HepG2 (cell line): ENCODE data around the gene ADAMTS8. TPM values are rescaled to one million over a fixed set of nuclear protein-coding genes. Genes with fewer than 3 reads are reported as not detected.

Experiments
- ATAC-seq: fragments of 200-7000 bp; cut with Tn5 transposase; 3 replicates; pipeline ENCODE4 v1.9.1; 2020; ENCODE audit warnings: mild to moderate bottlenecking, moderate library complexity
- BruUV-seq: library from RNA; stranded (reverse); fragments of 400-500 nt; replicated peaks from 2 replicates; lab custom pipeline; 2021; lab: Mats Ljungman, UMichigan
- CTCF ChIA-PET: fragments of 300-600 bp; formaldehyde crosslinking; extraction: SDS; loops from one replicate; lab custom pipeline; 2021; ENCODE audit warnings: low total read pairs, inconsistent platforms, low intra/inter-chr PET ratio; lab: Yijun Ruan, JAX
- POLR2A ChIA-PET: fragments of 350-600 bp; sonication (Branson Sonifier 250); formaldehyde crosslinking; loops from one replicate; lab custom pipeline; 2020; ENCODE audit warnings: antibody characterized with exemption, inconsistent platforms; lab: Yijun Ruan, JAX
- DNase-seq: peaks from one replicate; pipeline ENCODE4 v3.0.0-alpha.2; 2015; ENCODE audit warnings: low spot score
- FAIRE-seq: peaks from 3 replicates; lab custom pipeline; 2011; peaks lifted over from hg19 to GRCh38; lab: Jason Lieb, UNC
- H2AFZ ChIP-seq: one replicate; pipeline ENCODE4 v1.6.1; 2011; ENCODE audit warnings: low read length, inconsistent platforms
- H3K27ac ChIP-seq: fragments of 300-600 bp; 3 replicates; pipeline ENCODE4 v1.8.0; 2011; ENCODE audit warnings: mixed run types, mild to moderate bottlenecking, mixed read lengths, low read length, inconsistent platforms; ENCODE audit not compliant: insufficient read depth; ENCODE audit errors: extremely low read length
- H3K27me3 ChIP-seq, 2 experiments: fragments of 200-600 bp in 1 of 2; 2 replicates in 1 of 2; 3 replicates in 1 of 2; pipeline versions ENCODE4 v1.6.0 to v1.8.0; 2011; ENCODE audit warnings: low read length in 2 of 2, mild to moderate bottlenecking in 2 of 2, moderate library complexity in 2 of 2, inconsistent platforms in 1 of 2; ENCODE audit not compliant: insufficient read depth in 2 of 2, control insufficient read depth in 1 of 2
- H3K36me3 ChIP-seq, 2 experiments: fragments of 200-600 bp in 1 of 2; replicated peaks in 1 of 2; 2 replicates in 1 of 2; 3 replicates in 1 of 2; pipeline versions ENCODE4 v1.5.1 to v1.8.0; 2011; ENCODE audit warnings: low read length in 2 of 2, inconsistent platforms in 1 of 2; ENCODE audit not compliant: insufficient read depth in 2 of 2, control insufficient read depth in 1 of 2
- H3K4me1 ChIP-seq: 2 replicates; pipeline ENCODE4 v1.5.1; 2012; ENCODE audit warnings: low read length, inconsistent platforms; ENCODE audit not compliant: insufficient read depth
- H3K4me2 ChIP-seq: 2 replicates; pipeline ENCODE4 v1.6.0; 2011; ENCODE audit warnings: low read depth, low read length, inconsistent platforms
- H3K4me3 ChIP-seq, 3 experiments: fragments of 200-600 bp in 1 of 3; sonication (generic), shearing (Covaris generic) in 1 of 3; replicated peaks in 1 of 3; 2 replicates each; pipeline ENCODE4 v1.5.1; 2011 to 2016; ENCODE audit warnings: low read length in 3 of 3, inconsistent platforms in 2 of 3, low read depth in 2 of 3, mild to moderate bottlenecking in 2 of 3, control low read depth in 1 of 3, mixed read lengths in 1 of 3; ENCODE audit not compliant: insufficient read depth in 1 of 3
- H3K79me2 ChIP-seq: one replicate; pipeline ENCODE4 v1.6.1; 2011; ENCODE audit warnings: low read length, inconsistent platforms; ENCODE audit not compliant: insufficient read depth
- H3K9ac ChIP-seq: 2 replicates; pipeline ENCODE4 v1.6.0; 2011; ENCODE audit warnings: mild to moderate bottlenecking, low read depth, low read length, inconsistent platforms; ENCODE audit not compliant: insufficient read depth
- H3K9me3 ChIP-seq: 2 replicates; pipeline ENCODE4 v1.5.1; 2012; ENCODE audit warnings: mild to moderate bottlenecking, low read length
- H4K20me1 ChIP-seq: 2 replicates; pipeline ENCODE4 v1.6.0; 2011; ENCODE audit warnings: inconsistent platforms, mild to moderate bottlenecking, low read length, moderate library complexity; ENCODE audit not compliant: insufficient read depth
- GLMP ChIP-seq: sonication (generic); formaldehyde crosslinking; IDR thresholded peaks from 2 replicates; pipeline ENCODE4 v1.9.0; 2021; ENCODE audit warnings: missing genetic modification reagents, mild to moderate bottlenecking, borderline replicate concordance
- GMEB1 ChIP-seq: sonication (generic); formaldehyde crosslinking; IDR thresholded peaks from 2 replicates; pipeline ENCODE4 v1.5.1; 2020; ENCODE audit warnings: missing genetic modification reagents, mild to moderate bottlenecking, borderline replicate concordance
- KIAA2018 ChIP-seq: sonication (generic); formaldehyde crosslinking; IDR thresholded peaks from 2 replicates; pipeline ENCODE4 v1.5.0; 2020; ENCODE audit warnings: mild to moderate bottlenecking, missing genetic modification reagents, borderline replicate concordance
- NFRKB ChIP-seq: fragments of 450-650 bp; IDR thresholded peaks from 2 replicates; pipeline ENCODE4 v1.6.1; 2017
- PLSCR1 ChIP-seq: sonication (generic); formaldehyde crosslinking; IDR thresholded peaks from 2 replicates; pipeline ENCODE4 v1.5.0; 2020; ENCODE audit warnings: missing genetic modification reagents, mild to moderate bottlenecking, borderline replicate concordance
- YEATS4 ChIP-seq: sonication (generic); formaldehyde crosslinking; IDR thresholded peaks from 2 replicates; pipeline ENCODE4 v1.4.0; 2020; ENCODE audit warnings: missing genetic modification reagents, borderline replicate concordance
- ZNF275 ChIP-seq: sonication (generic); formaldehyde crosslinking; IDR thresholded peaks from 2 replicates; pipeline ENCODE4 v1.8.0; 2022; ENCODE audit warnings: missing genetic modification reagents, mild to moderate bottlenecking, inconsistent platforms, borderline replicate concordance
- ZNF589 ChIP-seq: sonication (generic); formaldehyde crosslinking; conservative IDR thresholded peaks from 2 replicates; pipeline ENCODE4 v1.8.0; 2022; ENCODE audit warnings: mild to moderate bottlenecking, moderate library complexity, missing genetic modification reagents
- WGBS: methylation state at CpG from one replicate; pipeline ENCODE4 v1.1.6; 2017; ENCODE audit warnings: low lambda C conversion rate; 5-methylcytosine and 5-hydroxymethylcytosine counted together
- in situ Hi-C: cut with HindIII; loops from 2 replicates; pipeline ENCODE4 v1.10.0; 2017; ENCODE audit warnings: low pct_unique_long_range_greater_than_20kb; ENCODE audit not compliant: extremely low pct_ligation_motif_present
- intact Hi-C: fragments of 100-400 bp; cut with micrococcal nuclease; formaldehyde crosslinking; loops from one replicate; pipeline ENCODE4 v1.10.0; 2022; ENCODE audit not compliant: unreplicated experiment
- polyA plus RNA-seq, 8 experiments: library from polyadenylated mRNA; depleted of rRNA in 3 of 8; stranded (reverse) in 7 of 8; unstranded in 1 of 8; fragments of >200 nt; fragmentation: Illumina TruSeq in 4 of 8; extraction: Trizol in 4 of 8; gene quantifications; 2 replicates each; pipeline versions ENCODE4 v1.2.1 to v1.2.3, GENCODE V29; 2011 to 2016; ENCODE audit warnings: low read depth in 4 of 8, missing spikeins in 1 of 8, mixed read lengths in 1 of 8; ENCODE audit not compliant: insufficient read depth in 1 of 8
- total RNA-seq, 5 experiments: library from RNA; depleted of rRNA; stranded (reverse); fragments of >200 nt; fragmentation: Illumina TruSeq; extraction: Trizol; gene quantifications; 2 replicates each; pipeline ENCODE4 v1.2.3, GENCODE V29; 2016; ENCODE audit warnings: low read depth in 1 of 5

The ADAMTS8 gene
- total and polyA plus RNA-seq, 2 of the 13 experiments (the other 11 are each of a cell fraction or from before 2014, with no cell fraction given), result not detected

- no peak for TF ChIP-seq ZNF589 (CRISPR knock-in tag)
Observed at GRCh38 chr11:130459521-130459920, 31.1 kb upstream of the ADAMTS8 start (continued).

- peaks cover 5 to 53% of the 10 kb centered on the region in 2 experiments; a peak in 4 of 5 replicates for H3K27me3 ChIP-seq
- ChIA-PET POLR2A (no interaction called here), CTCF (no interaction called here)
- ATAC-seq (no peak), FAIRE-seq (no peak), DNase-seq (no peak)
- no peak overlapping the region for H3K9ac ChIP-seq
- BruUV-seq, result no TSS peak
- H4K20me1 ChIP-seq, result no peaks in the 10 kb centered on the region
- H3K36me3 ChIP-seq, result no peaks in the 10 kb centered on the region
- peaks cover 7% of the 10 kb centered on the region; the same call in 1 of the 2 replicates for H3K4me1 ChIP-seq
- no peak overlapping the region for H2AFZ ChIP-seq
- no peak overlapping the region for H3K27ac ChIP-seq
- WGBS, result 19% methylated on average over 4 of the region's 4 CpGs
- H3K9me3 ChIP-seq, result no peaks in the 10 kb centered on the region
- in situ Hi-C loops, result no loop called here
- no peak overlapping the region for H3K4me2 ChIP-seq
- no peaks in the 10 kb centered on the region for H3K79me2 ChIP-seq
- H3K4me3 ChIP-seq, result no peak overlapping the region
- intact Hi-C loops, result no loop called here
- TF ChIP-seq KIAA2018 (no peak), PLSCR1 (no peak), NFRKB (no peak), YEATS4 (CRISPR knock-in tag) (no peak), ZNF275 (CRISPR knock-in tag) (no peak), GMEB1 (CRISPR knock-in tag) (no peak), GLMP (no peak)
Observed at GRCh38 chr11:130458410-130458729, 30.0 kb upstream of the ADAMTS8 start.
